ENCODE data around the gene RAD51B.
"Not testable (repeated sequence)": the region's sequence is repeated elsewhere in the genome, so short reads cannot be mapped to it uniquely, and the experiment has no call there.

The RAD51B gene

DNA sequence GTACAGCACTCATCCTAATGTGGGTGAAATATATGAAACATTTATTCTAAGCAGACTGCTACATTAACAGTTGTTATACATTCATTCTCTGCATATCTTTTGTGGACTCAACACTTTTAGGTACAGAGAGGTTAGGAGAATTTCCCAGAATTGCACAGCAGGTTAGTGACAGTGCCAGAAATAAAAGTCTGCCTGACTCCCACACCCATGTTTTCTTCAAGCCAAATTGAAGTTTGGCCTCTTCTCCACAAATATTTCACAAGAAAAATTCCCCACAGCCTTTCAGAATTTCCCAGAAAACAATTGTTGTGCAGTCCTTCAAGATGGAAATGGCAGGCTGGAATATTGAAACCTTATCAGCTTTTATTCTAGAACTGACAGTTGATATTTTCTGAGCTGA is 464.8 kb downstream of the RAD51B start:
- no peak for DNase-seq

DNA sequence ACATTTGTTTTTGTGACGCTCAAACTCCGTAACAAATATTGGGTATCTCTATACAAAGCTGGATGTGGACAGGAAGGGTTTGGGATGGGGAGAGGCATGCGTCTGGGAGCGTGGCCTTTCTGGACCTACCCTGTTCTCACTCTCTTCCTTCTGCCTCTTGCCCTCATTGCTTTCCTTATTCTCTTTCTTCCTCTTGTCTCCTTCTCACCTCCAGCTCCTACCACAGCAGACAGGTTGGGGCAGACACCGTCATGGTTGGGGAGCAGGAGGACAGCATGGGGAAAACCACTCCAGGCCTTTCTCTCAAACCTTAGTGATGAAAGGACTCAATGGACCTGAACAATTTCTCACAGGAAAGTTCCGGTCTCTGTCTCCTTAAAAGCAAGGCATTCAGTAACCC is 465.3 kb downstream of the RAD51B start:
- no peak for DNase-seq

DNA sequence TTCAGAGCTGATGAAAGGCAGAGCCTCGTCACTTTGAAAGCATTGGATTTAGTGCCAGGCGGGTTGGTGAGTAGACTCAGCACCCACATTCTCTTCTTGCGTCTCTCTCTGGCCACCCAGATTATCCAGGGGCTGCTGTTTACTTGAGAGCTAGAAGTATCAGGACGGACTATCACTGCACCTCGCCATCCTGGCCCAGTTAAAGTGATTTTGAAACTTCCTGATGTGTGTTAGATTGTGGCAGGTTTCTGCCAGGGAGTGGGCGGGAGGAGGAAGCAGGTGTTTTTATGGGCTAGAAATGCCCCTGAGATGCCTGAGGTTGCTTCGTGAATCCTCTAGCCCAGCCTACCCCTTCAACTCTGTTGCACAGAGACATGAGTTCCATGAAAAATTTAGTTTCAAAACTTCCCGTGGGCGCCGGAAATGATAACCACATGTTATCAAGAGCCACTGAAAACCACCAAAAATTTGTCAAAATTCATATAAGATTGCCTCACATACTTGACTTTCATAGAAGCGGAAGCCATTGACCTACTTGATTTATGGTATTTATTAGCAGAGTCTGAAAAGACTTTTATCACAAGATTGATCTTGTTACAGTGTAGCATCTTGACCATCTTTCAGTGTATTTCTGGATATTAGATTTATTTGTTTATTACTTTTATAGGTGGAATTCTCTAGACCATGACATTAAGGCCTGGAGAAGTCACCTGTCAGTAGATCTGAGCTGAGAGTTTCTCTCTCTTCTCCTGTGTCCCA is 466.0 kb downstream of the RAD51B start:
- DNase-seq = peak; percentile 65

DNA sequence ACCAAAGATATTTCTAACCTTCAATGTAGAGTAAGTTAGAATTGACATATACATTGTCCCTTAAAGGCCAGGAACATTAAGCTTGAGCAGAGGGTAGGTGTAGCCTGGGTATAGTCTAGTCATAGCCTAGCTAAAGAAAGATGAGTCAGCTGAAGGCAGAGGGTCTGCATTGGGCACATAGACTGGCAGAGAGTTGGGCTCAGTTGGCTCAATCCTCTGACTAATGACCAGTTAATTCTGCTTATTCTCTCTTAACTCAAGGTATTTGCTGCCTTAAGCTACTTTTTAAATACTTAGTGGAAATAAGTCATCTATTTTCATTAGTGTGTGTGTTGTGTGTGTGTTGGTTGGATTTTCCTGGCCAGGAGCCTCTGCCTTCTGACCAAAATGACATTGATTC is 467.1 kb downstream of the RAD51B start:
- peak; percentile 15 for DNase-seq

DNA sequence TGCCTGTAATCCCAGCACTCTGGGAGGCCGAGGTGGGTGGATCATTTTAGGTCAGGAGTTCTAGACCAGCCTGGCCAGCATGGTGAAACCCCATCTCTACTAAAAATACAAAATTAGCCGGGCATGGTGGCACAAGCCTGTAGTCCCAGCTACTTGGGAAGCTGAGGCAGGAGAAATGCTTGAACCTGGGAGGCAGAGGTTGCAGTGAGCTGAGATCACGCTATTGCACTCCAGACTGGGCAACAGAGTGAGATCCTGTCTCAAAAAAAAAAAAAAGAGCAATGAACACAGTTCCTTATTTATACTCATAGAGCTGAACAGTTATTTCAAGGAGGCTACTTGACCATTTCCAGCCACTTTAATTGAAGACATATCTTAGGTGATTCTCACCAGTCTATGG is 469.9 kb downstream of the RAD51B start:
- not testable (repeated sequence) for DNase-seq

DNA sequence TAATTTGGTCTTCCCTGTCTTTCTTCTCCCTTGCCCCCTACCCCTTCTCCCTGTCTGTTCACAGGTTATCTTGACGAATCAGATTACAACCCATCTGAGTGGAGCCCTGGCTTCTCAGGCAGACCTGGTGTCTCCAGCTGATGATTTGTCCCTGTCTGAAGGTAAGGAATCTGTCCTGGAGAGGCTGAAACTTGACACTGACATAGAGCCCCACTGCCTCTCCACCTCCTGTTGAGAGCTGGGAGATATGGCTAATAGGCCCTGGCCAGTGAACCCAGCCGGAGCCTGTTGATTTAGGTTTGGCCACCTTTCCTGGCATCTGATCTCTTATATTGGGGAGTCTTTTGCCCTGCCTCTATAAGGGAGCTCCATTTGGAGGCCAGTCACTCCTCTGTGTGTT is 472.2 kb downstream of the RAD51B start:
- no peak for DNase-seq

DNA sequence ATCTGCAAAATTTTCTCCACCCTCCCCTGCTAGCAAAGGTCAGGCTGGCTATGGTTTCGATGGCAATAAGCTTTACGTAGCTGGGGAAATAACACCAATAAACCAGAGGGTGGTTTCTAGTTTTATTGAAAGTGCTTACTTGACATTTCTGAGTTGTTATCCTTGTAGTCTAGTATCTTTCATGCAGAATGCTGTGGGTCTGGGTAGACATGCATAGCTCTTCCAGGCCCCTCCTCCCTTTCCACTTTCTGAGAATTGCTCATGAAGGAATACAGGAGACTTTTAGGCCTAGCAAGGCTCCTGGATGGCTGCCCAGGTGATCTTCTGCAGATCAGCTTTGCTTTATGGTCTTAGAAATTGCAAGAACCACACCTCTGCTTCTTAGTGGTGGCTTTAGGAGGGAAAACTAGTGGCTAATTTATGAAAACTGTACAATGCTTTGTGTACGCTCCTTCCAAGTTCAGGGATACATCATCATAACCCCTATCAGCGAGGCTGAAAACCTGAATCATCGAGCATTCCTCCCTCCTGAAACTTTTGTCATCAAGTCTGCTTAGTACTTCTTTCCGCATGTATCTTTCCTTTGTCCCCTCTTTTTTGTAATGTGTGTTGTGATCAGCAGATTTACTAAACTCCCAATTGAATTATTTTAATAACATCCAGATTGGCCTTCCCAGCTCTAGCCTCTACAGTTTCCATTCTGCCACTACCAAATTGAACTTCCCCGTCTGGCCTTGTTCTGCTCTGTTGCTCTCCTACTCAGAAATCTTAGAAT is 473.0 kb downstream of the RAD51B start:
- peak; percentile 63 for DNase-seq

DNA sequence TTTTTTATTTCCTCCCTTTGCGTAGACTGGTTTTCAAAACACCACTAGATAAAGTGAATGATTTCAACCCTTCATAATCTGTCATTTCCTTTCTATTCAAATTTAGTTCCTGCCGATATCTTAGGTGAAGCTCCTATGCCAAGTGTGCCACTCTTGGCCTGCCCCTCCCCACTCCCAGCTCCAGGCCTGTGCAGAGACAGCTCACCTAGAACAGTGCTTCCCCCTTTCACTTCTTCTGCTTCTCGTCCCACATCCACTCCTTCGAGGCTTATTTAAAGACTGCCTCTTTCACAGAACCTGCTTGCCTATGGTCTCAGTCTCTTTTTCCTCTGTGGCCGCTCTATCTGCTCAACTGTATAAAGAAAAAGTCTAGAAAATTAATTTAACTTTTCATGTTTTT is 473.8 kb downstream of the RAD51B start:
- no peak for DNase-seq

DNA sequence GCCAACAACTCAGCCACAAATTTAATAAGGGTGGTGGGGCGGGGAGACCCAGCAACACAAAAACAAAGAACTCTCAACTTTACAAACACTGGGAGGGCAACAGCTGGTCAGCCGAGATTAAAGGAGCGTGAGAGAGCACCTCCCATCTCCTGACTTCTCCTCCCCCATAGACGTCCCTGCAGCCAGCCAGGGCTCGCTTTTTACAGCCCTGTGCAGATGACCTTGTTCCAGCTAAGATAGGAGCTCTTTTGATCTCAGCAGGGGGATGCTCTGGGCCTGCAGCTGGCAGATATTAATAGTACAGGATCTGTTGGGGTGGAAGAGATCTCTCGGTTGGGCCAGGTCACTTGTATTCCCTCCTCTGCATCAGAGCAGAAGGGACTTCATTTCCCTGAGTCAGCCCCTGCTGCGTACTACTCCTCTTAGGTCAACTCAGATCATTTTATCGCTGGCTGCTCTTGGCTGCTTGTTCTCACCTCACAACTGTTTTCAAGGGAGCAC is 475.8 kb downstream of the RAD51B start:
- DNase-seq = no peak

DNA sequence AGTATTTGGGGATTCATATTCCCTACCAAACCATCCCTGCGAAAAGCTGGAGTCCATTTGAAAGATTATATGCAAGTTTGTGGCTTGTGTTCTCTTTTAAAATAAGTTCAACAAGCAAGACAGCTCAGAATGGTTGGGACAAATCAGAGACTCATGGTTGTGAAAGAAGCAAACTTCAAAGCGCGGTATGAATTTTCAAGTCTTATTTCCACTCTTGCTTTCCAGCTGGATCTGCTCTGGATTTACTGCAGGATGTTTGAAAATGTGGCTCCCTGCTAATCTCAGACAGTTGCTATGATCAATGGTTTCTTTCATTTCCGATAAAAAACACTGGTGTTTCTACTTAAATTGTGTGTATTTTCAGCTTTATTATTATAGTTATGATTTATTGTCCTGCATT is 477.5 kb downstream of the RAD51B start:
- DNase-seq = peak; percentile 14

DNA sequence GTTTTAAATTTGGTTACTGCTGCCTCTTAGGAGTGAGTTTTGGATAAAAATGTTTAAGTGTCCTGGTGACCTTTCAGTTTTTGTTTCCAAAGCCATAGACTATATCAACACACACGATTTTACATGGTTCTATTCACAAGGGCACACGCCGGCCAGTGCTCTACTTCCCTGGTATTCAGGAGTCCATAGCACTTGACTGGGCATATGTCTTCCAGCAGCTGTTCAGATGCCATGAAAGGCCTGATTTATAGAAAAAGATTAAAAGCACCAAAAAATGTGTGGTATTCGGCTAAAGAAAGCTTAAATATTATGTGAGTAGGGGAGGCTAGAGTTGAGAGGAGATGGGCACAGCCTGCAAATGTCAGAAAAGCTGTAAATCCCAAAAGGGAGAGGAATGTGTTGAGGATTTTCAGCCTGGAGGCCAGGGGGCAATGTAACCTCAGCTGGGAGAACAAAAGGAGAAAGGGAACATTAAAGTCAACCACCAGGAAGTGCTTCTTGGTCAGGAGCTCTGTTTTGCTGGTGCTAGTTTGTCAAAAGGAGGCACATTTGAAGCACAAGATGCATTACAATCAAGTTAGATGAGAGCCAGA is 478.4 kb downstream of the RAD51B start:
- peak; percentile 48 for DNase-seq

DNA sequence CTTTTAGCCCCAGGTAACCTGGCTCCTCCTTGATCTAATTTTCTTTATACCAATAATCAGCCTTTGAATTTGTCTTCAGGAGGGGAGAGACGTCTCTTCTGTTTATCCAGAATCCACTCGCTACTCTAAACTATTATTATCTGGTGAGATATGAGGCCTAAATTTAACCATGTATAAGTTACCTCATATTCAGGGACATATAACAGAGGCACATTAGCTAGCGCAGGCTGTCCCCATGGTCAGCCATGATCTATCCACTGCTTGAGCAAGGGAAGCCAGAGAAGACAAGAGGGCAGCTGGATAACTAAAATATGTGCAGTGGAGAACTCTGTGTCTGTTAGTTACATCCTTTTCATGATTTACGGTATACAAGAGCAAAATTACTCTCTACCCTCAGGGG is 481.0 kb downstream of the RAD51B start:
- DNase-seq = no peak

DNA sequence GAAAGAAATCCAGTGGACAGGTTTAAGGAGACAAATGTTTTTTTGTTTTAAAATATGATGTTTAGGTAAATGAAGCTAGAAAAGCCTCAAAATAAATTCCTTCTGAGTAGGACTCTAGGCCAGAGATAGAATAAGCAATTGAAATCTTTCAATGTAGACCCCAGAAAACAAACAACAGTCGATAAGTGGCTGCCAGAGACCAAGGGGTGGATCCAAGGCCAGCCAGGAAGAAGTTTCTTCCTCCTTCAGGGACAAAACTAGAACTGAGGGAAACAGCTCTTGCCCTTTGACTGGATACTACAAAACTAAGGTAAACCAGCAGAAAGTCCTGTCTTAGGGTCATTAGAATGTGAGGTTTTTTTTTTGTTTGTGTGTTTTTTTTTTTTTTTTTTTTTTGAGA is 481.6 kb downstream of the RAD51B start:
- DNase-seq = no peak

DNA sequence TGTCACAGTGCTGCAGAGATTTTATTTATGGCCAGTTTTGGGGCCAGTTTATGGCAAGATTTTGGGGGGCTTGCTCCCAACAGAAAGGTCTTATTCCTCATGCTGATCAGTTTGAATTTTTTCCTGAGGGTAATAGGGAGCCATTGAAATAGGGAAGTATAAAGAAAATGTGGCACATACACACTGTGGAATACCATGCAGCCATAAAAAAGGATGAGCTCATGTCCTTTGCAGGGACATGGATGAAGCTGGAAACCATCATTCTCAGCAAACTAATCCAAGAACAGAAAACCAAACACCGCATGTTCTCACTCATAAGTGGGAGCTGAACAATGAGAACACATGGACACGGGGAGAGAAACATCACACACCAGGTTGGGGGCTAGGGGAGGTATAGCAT is 483.4 kb downstream of the RAD51B start:
- not testable (repeated sequence) for DNase-seq

DNA sequence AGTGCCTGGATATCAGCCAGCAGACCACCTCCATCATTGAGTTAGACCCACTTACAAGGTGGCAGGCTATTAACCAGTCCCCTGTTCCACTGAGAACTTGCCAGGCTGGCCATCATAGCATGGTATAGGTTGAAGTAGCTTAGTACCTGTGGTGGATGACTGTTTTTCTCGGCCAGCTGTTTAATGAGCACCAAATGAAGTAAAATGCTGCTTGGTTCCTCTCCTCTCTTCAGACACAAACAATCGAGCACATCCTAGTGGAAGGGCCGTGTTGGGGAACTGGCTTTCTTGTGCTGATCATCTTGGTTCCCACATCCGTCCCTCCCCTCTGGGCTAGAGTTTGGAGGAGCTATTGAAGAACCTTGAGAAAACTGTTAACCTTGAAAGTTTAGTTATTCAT is 486.2 kb downstream of the RAD51B start:
- no peak for DNase-seq

DNA sequence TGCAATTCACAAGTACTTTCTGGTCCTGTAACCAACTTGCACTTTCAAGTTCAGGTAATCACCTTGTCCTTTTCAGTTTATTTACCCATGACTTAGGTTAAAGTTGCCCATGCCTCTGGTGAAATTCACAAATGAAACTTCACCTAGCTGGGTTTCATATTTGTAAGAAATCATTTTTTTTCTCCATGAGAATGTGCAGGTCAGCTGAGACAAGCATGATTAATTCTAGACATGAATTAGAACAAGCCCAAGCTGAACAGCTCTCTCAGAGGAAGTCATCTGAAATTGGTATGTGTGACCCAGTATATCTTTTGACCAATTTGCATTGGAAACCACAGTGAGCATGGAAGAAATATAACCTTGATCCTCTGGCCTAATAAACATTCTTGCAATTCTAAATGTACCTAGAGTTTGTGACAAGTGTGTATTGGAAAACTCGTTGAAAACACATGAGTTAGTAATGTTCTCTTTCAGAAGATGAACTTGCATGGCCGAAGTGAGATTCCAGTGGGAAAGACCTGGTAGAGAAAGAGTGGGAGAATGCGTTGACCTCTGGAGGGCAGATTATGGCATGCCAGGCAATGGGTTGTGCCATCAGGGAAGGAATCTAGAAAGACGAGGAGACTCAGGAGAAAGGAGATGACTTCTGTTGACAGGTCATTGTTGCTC is 486.8 kb downstream of the RAD51B start:
- DNase-seq = no peak

DNA sequence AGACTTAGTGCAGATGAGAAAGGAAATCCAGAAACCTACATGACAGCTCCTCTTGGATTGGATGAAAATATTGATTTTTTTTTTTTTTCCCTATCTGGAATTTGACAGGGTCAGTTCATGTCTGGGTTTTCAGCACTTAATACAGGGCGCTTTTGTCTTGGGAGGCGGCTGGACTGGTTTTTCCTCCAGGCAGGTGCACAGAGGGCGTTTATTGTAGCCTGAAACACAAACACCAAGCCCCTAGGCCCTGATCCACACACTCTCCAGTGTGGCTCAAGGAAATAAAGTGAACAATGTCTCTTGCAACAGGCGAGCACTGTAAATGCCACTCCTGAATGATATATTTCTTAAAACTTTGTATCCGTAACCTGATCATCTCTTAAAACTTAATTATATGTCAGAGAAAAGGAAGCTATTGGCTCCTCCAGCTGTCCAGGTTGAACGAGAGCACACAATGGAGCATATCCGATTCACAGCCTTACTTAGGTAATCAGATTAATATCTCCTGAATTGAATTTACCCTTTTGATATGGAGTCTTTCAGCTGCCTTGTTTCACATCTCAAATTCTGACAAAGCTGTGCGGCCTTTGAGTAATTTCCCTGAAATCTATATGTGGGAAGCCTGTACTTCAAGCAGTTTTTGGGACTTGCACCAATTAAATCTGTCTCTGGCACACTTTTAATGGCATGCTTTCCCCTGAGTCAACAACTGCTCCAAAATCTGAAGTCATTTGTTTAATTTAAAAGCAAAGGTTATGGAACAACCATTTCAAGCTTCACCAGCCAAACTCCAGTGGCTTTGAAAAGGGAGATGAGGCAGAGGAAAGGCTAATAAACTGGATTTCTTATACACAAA is 487.6 kb downstream of the RAD51B start:
- DNase-seq = no peak

DNA sequence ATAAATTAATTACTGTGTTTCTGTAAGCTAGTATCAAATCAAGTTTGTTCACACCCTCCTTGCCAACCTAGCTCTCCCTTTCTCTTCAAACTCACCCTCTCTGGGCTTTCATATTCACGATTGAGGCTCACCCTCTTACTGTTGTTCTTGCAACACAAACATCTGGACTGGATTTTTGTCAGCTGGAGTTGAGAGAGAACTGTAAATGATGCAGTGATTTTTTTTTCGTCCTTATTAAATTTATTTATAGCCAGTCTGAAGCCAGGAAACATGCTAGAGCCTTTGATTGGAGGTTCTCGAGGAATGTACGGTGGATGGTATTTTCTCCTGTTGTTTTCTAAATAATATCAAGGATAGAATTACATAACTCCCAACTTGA is 488.2 kb downstream of the RAD51B start:
- no peak for DNase-seq

DNA sequence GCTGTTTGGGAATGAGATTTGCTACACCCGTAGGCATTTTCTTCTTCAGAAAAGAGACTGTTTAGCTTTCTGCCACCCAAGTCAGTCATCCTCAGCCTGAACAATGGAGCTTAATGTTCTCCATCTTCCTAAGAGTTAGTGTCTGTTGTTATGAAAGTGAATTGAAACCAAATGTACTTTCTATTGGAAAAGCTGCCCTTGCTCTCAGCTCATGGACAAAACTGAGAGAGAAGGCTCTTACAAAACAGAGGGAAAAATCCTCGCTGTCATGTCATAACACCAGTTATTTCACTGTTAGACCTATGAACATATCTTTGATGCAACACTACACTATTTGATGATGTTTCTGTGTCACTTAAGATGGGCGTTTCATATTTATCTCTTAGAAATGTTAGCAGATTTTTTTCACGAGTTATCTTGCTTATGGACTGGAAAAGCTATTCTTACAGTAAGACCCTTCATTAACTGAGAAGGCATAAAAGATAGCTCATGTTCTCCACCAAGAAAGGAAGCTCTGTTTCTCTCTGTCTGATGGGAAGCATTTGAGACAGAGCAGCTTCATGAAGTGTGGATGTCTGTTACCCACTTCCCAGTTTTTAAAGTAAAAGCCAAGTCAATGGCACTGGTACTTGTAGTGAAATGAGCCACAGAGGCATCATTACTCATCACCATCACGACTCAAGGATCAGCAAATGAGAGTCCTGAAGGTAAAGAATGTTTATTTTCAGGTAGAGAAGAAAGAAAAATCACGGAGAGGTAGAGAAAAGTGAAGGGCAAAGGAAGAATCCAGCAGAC is 489.3 kb downstream of the RAD51B start:
- no peak for DNase-seq

DNA sequence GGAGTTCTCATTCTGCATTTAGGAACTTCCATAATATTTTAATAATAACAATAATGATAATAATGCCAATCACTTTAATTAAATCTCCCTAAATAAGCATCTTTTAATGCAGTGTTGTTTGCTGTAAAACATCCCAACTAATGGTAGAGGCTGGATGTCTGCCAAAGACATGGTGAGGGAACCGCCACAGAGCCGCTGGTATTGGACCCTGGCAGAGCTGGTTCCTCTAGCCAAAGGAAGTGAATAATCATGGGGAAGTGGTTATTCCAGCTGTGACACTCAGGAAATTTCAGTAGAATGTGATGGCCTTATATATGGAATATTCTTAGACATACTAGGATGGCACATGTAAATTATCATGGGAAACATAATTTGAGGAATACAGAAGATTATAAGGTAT is 490.0 kb downstream of the RAD51B start:
- no peak for DNase-seq

DNA sequence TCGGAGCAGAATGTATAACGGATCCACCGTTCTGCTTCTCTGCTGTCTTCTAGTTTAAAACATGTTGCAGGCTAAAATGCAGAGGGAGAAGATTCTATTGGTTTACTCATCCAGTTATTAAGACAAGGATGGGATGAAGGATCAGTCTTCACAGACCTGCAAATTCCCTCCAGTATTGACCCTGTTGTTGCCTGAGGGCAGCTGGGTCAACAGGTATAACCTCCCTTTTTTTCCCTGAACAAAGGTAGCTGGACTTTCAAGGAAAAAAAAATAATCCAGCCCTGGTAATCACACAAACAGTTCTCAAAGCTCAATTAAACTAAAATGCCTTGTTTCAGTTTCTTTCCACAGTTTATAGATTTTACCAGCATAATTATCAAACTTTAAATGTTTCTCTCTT is 492.7 kb downstream of the RAD51B start:
- DNase-seq = no peak
